ENCODE results near the gene PREPL. TPM values are rescaled to one million over a fixed set of nuclear protein-coding genes. Genes with fewer than 3 reads are reported as not detected.

PREPL gene
- total and polyA plus RNA-seq, 2 experiments from 2014 or later = 16.5 to 49.0 TPM

- H3K27ac ChIP-seq (ENCODE audit: low read depth) = no peak overlapping the region
- H3K4me3 ChIP-seq = no peak overlapping the region
- H3K27me3 ChIP-seq (ENCODE audit: insufficient read depth) = no peaks in the 10 kb centered on the region
- DNase-seq (ENCODE audit: low spot score) (no peak), ATAC-seq (no peak)
- no peaks in the 10 kb centered on the region for H3K36me3 ChIP-seq (ENCODE audit: insufficient read depth)
- no peak overlapping the region for H2AFZ ChIP-seq
- H3F3A ChIP-seq (replicated peaks; ENCODE audit: low read depth) = no peaks in the 10 kb centered on the region
- H4K20me1 ChIP-seq (replicated peaks; ENCODE audit: insufficient read depth) = no peaks in the 10 kb centered on the region; the same call in 1 of the 2 replicates
- no peaks in the 10 kb centered on the region; the same call in 1 of the 2 replicates for H3K4me1 ChIP-seq (ENCODE audit: insufficient read depth)
- H3K27me3 Mint-ChIP-seq (ENCODE audit: insufficient read depth, low read depth, poor library complexity) = peaks cover 1% of the 10 kb centered on the region
- no peak overlapping the region for H3K4me2 ChIP-seq
- TF ChIP-seq ZNF331 (CRISPR knock-in tag; IDR thresholded peaks at IDR 0.05; ENCODE audit: low read depth) (no peak), NANOG (IDR thresholded peaks at IDR 0.05; ENCODE audit: borderline replicate concordance) (no peak), CTCF (conservative IDR thresholded peaks at IDR 0.05; ENCODE audit: low read depth in 2 of 2) (no peak), POLR2AphosphoS5 (IDR thresholded peaks at IDR 0.05; ENCODE audit: low read depth) (no peak), ZNF114 (CRISPR knock-in tag; IDR thresholded peaks at IDR 0.05) (no peak), JUNB (IDR thresholded peaks at IDR 0.05; ENCODE audit: unreplicated experiment) (no peak), CREB1 (CRISPR knock-in tag; IDR thresholded peaks at IDR 0.05; ENCODE audit: low read depth) (no peak), ETS1 (IDR thresholded peaks at IDR 0.05) (no peak), STAT1 (IDR thresholded peaks at IDR 0.05; ENCODE audit: unreplicated experiment) (no peak), ZNF462 (CRISPR knock-in tag; IDR thresholded peaks at IDR 0.05) (no peak), EZH2 (IDR thresholded peaks at IDR 0.05; ENCODE audit: low read depth, unreplicated experiment) (no peak), REST (IDR thresholded peaks at IDR 0.05; ENCODE audit: unreplicated experiment) (no peak)
- no peak overlapping the region for H3K4me3 Mint-ChIP-seq
- H3K9me2 ChIP-seq (ENCODE audit: insufficient read depth) = no peaks in the 10 kb centered on the region
- H3K36me3 Mint-ChIP-seq (ENCODE audit: low read depth) = no peaks in the 10 kb centered on the region
- no peaks in the 10 kb centered on the region; the same call in 1 of the 2 replicates for H3K79me2 ChIP-seq (replicated peaks; ENCODE audit: insufficient read depth)
- H3K9me3 Mint-ChIP-seq = no peaks in the 10 kb centered on the region
- no peak overlapping the region for H3K27ac Mint-ChIP-seq
- H3K4me1 Mint-ChIP-seq = peaks cover 13% of the 10 kb centered on the region
These were observed 9.6 kb downstream of the PREPL start for GRCh38 chr2:44351676-44352075.
